HG03521 (cell line): ENCODE data around the gene ARHGEF28.

Experiments used
- ATAC-seq: cut with Tn5 transposase; IDR thresholded peaks from one replicate; pipeline ENCODE4 v1.9.1; 2021; ENCODE audit warnings: mild to moderate bottlenecking, moderate library complexity; ENCODE audit not compliant: unreplicated experiment

ARHGEF28 gene

DNA sequence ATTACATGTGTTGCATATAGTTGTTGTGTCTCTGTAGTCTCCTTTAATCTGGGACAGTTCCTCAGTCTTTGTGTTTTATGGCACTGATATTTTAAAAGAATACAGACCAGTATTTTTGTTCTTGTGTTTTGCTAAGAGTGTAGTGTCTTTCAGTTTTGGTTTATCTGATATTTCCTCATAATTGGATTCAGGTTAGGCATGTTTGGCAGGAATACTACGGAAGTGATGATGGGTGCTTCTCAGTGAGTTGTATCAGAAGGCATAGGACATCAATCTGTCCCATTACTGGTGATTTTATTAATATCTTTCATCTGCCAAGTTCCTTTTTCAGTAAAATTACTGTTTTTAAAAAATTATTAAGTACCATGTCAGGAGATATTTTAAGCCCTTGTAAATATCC is 212.9 kb downstream of the ARHGEF28 start:
- ATAC-seq = no peak

DNA sequence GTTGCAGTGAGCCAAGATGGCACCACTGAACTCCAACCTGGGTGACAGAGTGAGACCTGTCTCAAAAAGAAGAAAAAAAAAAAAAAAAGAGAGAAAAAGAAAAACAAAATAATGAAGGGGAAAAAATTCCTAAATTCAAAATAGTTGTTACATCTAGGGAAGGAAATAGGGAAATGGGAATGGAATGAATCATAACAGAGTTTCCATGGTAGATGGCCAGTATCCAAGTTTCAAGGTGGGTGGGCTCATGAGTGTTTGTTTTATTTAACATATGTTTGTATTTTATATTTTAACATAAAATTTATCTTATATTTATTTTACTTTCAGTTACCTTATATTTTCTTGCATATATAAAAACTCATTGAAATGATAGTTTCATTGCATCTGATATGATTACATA is 215.6 kb downstream of the ARHGEF28 start:
- no peak for ATAC-seq

DNA sequence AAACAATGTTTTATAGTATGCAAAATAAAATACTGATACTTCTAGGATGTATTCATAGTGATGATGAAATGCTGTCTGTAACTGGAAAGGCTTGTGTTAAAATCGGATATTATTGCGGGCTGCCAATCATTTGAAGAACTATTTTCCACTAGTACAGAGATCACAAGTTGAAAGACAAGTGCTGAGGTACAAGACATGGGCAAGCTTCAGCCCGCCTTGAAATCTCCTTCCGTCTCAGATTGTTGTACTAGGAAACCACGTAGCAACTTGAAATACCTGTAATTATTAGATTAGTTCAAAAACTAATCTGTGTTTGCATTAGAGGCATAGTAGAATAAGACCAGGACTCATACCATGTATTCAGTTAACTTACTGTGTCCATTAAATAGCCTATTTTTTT is 218.2 kb downstream of the ARHGEF28 start:
- no peak for ATAC-seq

- no peak for ATAC-seq
These were observed 225.6 kb downstream of the ARHGEF28 start for GRCh38 chr5:73851471-73852181.

GRCh38 chr5:73853091-73853490 is 227.1 kb downstream of the ARHGEF28 start:
- no peak for ATAC-seq

- ATAC-seq = no peak
These were observed 231.0 kb downstream of the ARHGEF28 start for GRCh38 chr5:73856997-73857396.

DNA sequence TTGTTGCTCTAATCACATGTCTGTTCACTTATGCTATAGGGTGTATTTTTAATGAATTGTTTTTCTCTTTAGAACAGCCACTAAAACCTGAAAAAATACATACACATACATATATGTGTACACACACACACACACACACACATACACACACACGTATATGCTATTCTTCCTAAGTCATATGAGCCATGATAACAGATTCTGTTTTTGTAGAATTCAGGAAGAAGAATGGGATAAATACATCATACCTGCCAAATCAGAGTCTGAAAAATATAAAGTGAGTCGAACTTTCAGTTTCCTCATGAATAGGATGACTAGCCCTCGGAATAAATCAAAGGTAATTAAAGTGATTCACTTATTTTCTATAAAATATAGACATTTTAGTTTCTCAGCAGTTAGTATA is 231.4 kb downstream of the ARHGEF28 start:
- ATAC-seq = no peak

DNA sequence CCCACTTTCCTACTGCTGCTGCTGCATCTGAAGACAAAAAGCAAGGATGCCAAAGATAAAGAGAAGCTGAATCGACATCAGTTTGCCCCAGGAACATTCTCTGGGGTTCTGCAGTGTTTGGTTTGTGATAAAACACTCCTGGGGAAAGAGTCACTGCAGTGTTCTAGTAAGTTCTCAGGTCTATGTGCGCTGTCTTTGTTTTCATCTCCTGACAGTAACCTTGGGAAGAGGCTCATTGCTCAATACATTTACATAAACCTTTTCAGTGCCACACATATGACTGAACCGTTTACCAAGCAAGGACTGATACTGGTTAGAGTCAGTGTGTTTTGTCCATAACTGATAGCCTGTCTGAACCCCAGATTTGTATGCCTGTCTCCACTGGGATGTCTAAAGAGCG is 232.1 kb downstream of the ARHGEF28 start:
- ATAC-seq = no peak

DNA sequence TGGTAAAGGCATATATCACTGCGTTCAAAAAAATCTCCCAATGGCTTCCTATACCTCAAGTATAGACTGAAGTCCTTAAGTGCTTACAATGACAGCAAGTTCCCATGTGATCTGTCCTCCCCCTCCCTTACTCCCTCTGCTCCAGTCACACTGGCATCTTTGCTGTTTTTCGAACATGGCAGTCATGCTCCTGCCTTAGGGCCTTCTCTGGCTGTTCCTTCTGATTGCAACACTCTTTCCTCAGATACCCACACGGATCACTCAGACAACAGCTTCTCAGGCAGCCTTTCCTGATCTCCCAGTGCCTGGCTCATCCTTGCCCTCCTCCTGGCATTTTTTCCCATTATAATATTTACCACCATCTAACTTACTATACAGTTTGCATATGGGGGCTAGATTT is 232.8 kb downstream of the ARHGEF28 start:
- ATAC-seq = no peak

GRCh38 chr5:73859696-73860095 is 233.7 kb downstream of the ARHGEF28 start:
- ATAC-seq = no peak

DNA sequence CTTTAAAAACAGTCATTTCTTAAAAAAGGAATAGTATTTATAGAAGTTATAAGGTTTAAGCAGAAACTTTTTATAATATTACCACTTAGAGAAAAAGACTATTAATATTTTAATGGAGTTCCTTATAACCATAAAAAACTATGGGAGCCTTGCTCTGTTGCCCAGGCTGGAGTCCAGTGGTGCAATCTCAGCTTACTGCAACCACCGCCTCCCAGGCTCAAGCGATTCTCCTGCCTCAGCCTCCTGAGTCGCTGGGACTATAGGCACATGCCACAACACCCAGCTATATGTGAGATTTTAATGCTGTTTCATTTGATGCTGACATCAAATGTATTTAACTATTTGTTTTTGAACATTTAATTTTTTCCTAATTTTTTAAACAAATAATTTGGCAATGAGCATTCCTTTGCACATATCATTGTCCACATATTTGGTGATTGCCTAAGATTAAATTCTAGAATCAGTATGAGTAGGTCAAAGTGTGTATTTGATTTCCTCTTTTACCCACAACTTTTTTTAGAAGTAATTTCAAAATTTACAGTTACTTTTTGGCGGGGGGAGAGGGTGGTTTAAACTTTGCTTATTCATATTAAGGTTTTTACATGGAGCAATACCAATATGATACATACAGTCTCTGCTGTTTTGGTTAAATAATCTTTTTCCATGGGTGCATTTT is 235.5 kb downstream of the ARHGEF28 start:
- no peak for ATAC-seq

GRCh38 chr5:73862796-73863195 is 236.8 kb downstream of the ARHGEF28 start:
- no peak for ATAC-seq

- no peak for ATAC-seq
These were observed 237.9 kb downstream of the ARHGEF28 start for GRCh38 chr5:73863876-73864275.

DNA sequence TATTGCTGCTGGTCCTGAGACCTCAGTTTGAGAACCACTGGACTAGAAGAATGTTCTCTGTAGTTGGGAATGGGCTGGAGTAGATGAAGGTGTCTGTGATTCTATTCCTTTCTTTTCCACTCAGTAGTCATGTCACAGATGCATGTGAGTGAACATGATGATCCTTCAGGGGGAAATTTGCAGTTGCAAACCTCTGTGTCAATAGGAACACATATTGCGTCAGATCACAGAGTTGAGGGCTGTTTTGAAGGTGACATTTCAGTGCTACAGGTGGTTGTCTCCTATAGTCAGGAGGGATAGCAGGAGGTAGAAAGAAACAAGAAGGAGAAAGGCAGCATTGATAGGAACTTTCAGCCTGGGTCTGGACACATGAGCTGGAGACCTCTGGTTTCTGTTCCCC is 239.3 kb downstream of the ARHGEF28 start:
- no peak for ATAC-seq

GRCh38 chr5:73867345-73868335 is 241.6 kb downstream of the ARHGEF28 start:
- ATAC-seq = no peak

DNA sequence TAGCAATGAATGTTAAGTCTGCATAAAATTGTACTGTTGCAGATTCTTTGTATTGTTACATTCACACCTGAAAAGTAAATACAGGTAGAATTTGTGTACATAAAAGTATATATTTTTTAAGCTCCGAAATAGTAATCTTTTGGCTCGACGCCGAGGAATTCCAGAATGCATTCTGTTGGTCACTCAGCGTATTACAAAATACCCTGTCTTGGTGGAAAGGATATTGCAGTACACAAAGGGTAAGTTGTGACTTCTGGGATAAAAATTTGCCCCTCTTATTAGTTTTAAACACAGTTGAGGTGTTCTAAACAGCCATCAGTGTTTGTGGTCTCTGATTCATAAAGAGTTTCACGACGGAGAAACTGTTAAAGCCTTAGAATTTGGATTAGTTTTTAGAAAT is 257.6 kb downstream of the ARHGEF28 start:
- ATAC-seq = no peak

DNA sequence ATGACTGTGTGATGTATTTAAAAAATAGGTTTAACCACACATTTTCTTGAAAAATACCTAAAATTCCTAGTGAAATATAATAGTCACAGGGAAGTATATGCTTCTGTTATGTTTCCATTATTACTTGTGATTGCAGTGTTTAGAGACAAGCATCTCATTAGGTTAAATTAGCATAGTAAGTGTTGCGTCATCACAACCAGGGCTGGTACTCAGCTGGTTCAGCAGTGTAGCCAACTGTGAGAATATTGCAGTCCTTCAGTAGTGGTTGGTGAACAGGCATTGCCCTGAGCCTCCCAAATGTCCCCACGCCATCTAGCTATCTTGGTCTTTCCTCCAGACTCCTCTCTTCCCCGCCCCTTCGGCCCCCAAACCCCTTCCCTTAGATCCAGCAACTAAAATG is 261.7 kb downstream of the ARHGEF28 start:
- no peak for ATAC-seq

GRCh38 chr5:73890569-73890968 is 264.6 kb downstream of the ARHGEF28 start:
- no peak for ATAC-seq

DNA sequence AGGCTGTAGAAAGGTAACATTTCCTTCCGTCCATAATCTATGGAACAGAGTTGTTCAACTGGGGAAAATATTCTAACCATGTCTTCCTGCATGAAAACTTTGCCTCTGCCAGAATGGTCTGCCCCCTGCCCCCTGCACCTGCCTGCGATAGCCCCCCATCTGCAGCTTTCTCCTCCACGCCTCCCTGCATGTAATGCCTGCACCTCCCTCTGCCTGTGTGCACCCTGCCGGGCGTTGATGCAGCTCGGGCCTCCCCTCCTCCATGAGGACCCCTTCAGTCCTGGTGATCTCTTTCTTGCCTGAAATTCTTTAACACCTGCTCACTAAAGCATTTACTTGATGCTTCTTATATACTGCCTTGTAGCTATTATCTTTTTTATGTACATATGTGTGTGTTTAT is 266.2 kb downstream of the ARHGEF28 start:
- ATAC-seq = no peak

GRCh38 chr5:73892806-73893205 is 266.8 kb downstream of the ARHGEF28 start:
- no peak for ATAC-seq

DNA sequence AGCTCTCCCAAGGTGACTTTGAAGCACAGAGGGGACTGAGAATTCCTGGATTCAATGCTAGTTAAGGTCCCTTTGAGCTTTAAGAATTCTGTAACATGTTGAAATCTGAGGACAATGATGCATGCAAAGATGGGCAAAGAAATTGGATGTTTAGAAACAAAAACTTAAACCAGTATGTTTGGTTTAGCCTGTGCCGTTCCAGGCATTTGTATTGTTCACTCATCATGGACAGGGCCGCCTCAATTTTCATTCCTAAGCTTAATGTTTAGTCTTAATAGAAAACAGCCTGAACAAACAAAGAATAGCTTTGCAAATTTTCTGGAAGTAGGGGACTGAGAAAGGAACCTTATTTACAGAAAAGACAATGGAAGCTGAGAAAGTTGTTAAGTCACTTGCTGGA is 267.8 kb downstream of the ARHGEF28 start:
- ATAC-seq = no peak

DNA sequence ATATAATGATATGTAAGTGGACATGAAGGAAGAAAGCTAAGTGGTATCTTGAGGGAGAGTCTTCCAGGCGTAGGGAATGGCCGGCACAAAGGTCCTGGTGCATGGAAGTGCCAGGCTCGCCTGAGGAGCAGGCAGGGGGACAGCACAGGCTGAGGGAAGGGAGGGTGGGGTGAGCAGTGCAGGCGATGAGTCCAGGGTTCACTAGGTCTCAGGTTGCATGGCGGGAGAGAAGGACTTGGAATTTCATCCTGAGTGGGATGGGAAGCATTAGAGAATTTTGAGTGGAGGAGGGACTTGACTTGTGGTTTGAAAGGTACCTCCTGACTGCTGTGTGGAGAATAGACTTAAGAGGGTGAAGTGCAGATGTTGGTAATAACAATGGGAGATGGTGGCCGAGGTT is 268.9 kb downstream of the ARHGEF28 start:
- no peak for ATAC-seq
